Sigmoid colon (tissue), 4 donors: ENCODE data around the gene RASA4B.

Experiments used
- EP300 ChIP-seq, 4 donors: sonication (generic); formaldehyde crosslinking; IDR thresholded peaks; one replicate each; pipeline ENCODE4 v1.6.1; 2017; ENCODE audit warnings: antibody characterized with exemption in 4 of 4
- POLR2AphosphoS5 ChIP-seq, 4 donors: sonication (generic); formaldehyde crosslinking; IDR thresholded peaks; one replicate each; pipeline ENCODE4 v1.6.1; 2017; ENCODE audit warnings: antibody characterized with exemption in 4 of 4
- TF ChIP-seq, protein P1 (sequence below), 4 experiments: fragments of 450-650 bp in 3 of 4; fragments of 200-600 bp in 1 of 4; IDR thresholded peaks; one replicate each; pipeline ENCODE4 v1.5.1; 2016 to 2019; ENCODE audit warnings: antibody characterized with exemption in 4 of 4, mild to moderate bottlenecking in 3 of 4, moderate library complexity in 2 of 4

DNA sequence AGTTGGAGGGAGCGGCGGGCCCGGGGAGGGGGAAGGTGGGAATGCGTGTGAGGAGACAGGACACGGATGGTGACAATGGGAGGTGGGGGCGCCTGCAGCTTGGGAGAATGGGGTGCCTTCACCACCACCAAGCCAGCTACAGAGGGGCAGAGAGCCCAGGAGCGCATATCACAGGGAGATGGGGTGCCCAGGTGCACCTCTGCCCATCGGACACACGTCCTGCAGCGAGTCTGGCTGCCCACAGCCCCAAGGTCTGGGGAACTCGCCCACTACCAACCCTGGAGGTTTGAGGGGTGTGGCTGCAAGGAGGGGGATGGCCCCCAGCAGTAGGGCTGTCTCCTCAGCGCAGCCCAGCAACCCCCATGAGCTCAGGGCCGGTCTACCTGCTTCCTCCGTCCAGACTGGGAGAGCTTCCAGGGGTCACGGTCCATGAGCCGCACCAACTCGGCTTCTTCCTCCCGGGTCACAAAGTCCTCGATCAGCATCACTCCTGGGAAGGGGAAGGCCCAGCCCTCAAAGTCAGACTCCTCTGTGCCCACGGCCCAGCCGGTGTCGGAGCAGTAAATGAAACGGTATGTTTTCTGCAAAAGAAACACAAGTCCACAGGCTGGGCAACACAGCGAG, 58.2 kb downstream of the RASA4B start:
- no peak for TF ChIP-seq EP300 (IDR thresholded peaks at IDR 0.05)
- TF ChIP-seq POLR2AphosphoS5 (IDR thresholded peaks at IDR 0.05): no peak
- TF ChIP-seq, protein P1, sequence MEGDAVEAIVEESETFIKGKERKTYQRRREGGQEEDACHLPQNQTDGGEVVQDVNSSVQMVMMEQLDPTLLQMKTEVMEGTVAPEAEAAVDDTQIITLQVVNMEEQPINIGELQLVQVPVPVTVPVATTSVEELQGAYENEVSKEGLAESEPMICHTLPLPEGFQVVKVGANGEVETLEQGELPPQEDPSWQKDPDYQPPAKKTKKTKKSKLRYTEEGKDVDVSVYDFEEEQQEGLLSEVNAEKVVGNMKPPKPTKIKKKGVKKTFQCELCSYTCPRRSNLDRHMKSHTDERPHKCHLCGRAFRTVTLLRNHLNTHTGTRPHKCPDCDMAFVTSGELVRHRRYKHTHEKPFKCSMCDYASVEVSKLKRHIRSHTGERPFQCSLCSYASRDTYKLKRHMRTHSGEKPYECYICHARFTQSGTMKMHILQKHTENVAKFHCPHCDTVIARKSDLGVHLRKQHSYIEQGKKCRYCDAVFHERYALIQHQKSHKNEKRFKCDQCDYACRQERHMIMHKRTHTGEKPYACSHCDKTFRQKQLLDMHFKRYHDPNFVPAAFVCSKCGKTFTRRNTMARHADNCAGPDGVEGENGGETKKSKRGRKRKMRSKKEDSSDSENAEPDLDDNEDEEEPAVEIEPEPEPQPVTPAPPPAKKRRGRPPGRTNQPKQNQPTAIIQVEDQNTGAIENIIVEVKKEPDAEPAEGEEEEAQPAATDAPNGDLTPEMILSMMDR (IDR thresholded peaks at IDR 0.05): no peak
